ENCODE measurements around the gene WIZ. TPM values are rescaled to one million over a fixed set of nuclear protein-coding genes. Genes with fewer than 3 reads are reported as not detected.
A peak's percentile ranks its signal among the peaks of the same experiment; 100 is the strongest.

WIZ gene
- total and polyA plus RNA-seq, 2 of the 4 experiments (the other 2 are of a cell fraction), result 0.90 to 27.1 TPM

- Histone ChIP-seq H3K27ac (ENCODE audit: insufficient read depth, low read length) (no peak overlapping the region), H2BK5ac (ENCODE audit: low read depth, low read length, poor library complexity, severe bottlenecking) (no peak overlapping the region), H3K14ac (replicated peaks; ENCODE audit: low read depth, low read length) (no peak overlapping the region), H3K9me1 (ENCODE audit: insufficient read depth, low read length) (no peaks in the 10 kb centered on the region), H3K4me3 (ENCODE audit: insufficient read depth, low read depth, low read length) (no peak overlapping the region), H4K8ac (ENCODE audit: low read depth in 2 of 2, low read length in 2 of 2) (no peak overlapping the region), H2BK15ac (ENCODE audit: low read depth, low read length) (no peak overlapping the region), H2BK20ac (ENCODE audit: low read depth, low read length) (no peak overlapping the region), H3K36me3 (ENCODE audit: control insufficient read depth, insufficient read depth, low read length) (no peaks in the 10 kb centered on the region), H2AK9ac (replicated peaks; ENCODE audit: low read depth, low read length, poor library complexity) (no peak overlapping the region), H3K27me3 (ENCODE audit: control insufficient read depth, insufficient read depth, low read length) (no peaks in the 10 kb centered on the region; the same call in 1 of the 2 replicates), H3K56ac (ENCODE audit: extremely low read depth, insufficient read depth, low read length) (no peak overlapping the region), H3K4me1 (ENCODE audit: control insufficient read depth, insufficient read depth, low read length) (no peaks in the 10 kb centered on the region), H3K18ac (ENCODE audit: low read depth, low read length) (no peak overlapping the region), H2AK5ac (ENCODE audit: low read depth, low read length) (no peak overlapping the region), H4K20me1 (ENCODE audit: insufficient read depth, low read length) (no peaks in the 10 kb centered on the region), H4K5ac (ENCODE audit: low read depth, low read length) (no peak overlapping the region), H3K4me2 (ENCODE audit: low read depth, low read length) (no peak overlapping the region), H4K91ac (ENCODE audit: insufficient read depth, low read depth, low read length) (no peak overlapping the region), H3K9ac (ENCODE audit: low read depth, low read length) (no peak overlapping the region), H3K4ac (ENCODE audit: low read depth, low read length) (no peak overlapping the region), H3K79me1 (ENCODE audit: low read depth in 1 of 2, low read length in 2 of 2) (no peaks in the 10 kb centered on the region), H3K9me3 (ENCODE audit: control insufficient read depth, insufficient read depth, low read length) (no peaks in the 10 kb centered on the region), H2AFZ (replicated peaks; ENCODE audit: low read length, poor library complexity) (peak overlapping the region; percentile 32), H2BK120ac (ENCODE audit: low read depth, low read length) (no peak overlapping the region), H3K23ac (ENCODE audit: low read depth, low read length) (no peak overlapping the region)
- intact Hi-C loops (cut with micrococcal nuclease), result no loop called here
- DNase-seq (no peak), ATAC-seq (ENCODE audit: low read depth) (no peak)
- TF ChIP-seq MAFK (IDR thresholded peaks at IDR 0.05; ENCODE audit: low read depth, low read length) (no peak), MXI1 (IDR thresholded peaks at IDR 0.05; ENCODE audit: borderline replicate concordance, low read depth, low read length) (no peak), NFE2L2 (IDR thresholded peaks at IDR 0.05; ENCODE audit: low read depth, low read length) (no peak), RFX5 (IDR thresholded peaks at IDR 0.05; ENCODE audit: low read depth, low read length) (no peak), USF2 (IDR thresholded peaks at IDR 0.05; ENCODE audit: low read depth, low read length) (no peak), CEBPB (IDR thresholded peaks at IDR 0.05; ENCODE audit: low read depth, low read length) (no peak)
- no TSS peak for BruUV-seq (replicated peaks)
- CTCF ChIA-PET, result no interaction called here
- POLR2A ChIA-PET (ENCODE audit: unreplicated experiment), result no interaction called here
- no CpG with 5 or more reads among the region's 10 CpGs for WGBS, 2 experiments (ENCODE audit: extremely low coverage in 2 of 2, insufficient read length in 1 of 2)
- in situ Hi-C loops (cut with MboI; ENCODE audit: low sequenced_read_pairs), result no loop called here
- dilution Hi-C loops (cut with HindIII; ENCODE audit: low sequenced_read_pairs, unreplicated experiment), result no loop called here
These were observed 48.6 kb upstream of the WIZ start for GRCh38 chr19:15498156-15498858.

All from IMR-90 (cell line).